Measurements from ENCODE around the gene PRAME.
"Not testable (repeated sequence)": the region's sequence is repeated elsewhere in the genome, so short reads cannot be mapped to it uniquely, and the experiment has no call there.

Gene PRAME

DNA sequence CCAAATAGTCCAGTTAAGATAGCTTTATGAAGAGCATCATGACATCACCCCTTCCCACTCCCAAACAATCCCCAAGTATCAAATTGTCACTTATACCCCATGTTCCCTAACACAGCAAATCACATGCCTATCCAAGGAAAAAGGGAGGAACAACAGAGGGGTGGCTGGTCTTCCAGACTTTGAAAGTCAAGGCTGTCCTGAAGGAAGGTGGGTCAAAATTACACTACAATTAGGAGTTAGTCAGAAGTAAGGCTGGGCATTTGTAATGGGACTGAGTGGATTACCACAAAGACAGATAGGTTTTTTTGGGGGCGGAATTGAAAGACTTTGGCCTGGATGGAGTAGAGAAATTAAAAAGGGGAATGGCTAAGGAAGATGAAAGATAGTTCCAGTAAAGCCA is 5.9 kb downstream of the PRAME start:
- FAIRE-seq (no peak), DNase-seq (ENCODE audit: insufficient read length, low spot score) (no peak)

DNA sequence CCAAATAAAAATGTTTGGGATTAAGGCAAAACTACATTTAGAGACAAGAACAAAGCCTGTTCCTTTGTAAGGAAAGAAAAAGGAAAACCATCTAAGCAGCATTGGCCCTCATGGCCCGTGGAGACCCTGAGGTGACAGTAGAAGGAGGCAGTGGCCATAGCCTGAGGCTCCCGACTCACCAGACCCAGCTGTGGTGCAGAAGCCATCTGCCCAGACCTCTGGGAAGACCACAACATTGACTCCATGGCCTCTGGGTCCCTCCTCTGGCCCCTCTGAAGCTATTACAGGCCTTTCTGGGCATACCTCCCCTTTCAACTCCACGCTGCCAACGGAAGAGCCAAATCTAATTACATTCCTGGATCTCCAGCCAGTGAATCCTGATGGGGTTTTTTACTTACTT is 6.4 kb downstream of the PRAME start:
- FAIRE-seq (no peak), DNase-seq (ENCODE audit: insufficient read length, low spot score) (no peak)

DNA sequence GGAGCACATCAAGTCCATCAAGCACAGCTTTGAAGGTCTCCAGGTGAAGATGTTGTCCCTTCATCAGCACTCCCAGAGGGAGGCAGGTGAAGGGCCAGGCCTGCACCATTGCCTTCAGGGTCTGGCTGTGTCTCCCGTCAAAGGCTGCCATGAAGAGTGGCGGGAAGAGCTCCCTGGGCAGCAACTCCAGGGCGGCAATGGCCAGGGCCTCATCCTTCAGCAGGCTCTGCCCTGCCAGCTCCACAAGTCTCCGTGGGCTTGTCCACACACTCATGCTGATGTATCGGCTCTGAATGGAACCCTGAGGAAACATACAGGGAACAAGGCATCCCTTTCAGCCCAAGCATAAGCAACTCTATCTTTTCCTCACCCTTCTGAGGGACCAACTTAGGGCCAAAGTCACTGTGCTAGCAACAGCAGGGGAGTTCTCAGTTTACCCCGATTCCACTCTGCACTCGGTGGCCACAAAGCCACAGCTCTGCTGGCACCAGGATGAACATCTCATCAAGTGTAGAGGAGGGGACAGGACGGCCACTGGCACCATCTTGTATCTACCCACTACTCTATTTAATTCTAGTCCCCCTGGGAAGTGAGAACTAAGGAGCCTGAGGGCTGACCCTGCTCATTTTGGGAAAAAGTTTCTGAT is 8.2 kb downstream of the PRAME start:
- DNase-seq (ENCODE audit: insufficient read length, low spot score) (no peak), FAIRE-seq (no peak)

DNA sequence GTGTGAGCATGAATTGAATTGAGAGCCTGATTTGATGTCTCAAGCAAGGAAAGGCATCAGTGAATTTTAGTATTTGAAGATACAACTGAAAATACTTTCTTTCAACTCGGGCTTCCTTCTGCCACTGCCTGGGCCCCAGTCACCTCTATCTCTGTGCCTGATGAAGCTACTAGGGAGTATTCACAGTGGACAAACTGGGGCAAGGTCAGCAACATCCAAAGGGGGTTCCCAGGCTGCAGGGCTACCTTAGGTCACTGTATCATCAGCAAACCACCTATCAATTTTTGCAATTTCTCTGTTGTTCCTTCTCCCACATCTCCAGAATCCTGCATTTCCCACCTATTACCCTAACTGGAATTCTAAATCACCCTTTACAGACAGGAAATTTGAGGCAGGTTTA is 10.2 kb downstream of the PRAME start:
- DNase-seq (ENCODE audit: insufficient read length, low spot score) (no peak), FAIRE-seq (no peak)

DNA sequence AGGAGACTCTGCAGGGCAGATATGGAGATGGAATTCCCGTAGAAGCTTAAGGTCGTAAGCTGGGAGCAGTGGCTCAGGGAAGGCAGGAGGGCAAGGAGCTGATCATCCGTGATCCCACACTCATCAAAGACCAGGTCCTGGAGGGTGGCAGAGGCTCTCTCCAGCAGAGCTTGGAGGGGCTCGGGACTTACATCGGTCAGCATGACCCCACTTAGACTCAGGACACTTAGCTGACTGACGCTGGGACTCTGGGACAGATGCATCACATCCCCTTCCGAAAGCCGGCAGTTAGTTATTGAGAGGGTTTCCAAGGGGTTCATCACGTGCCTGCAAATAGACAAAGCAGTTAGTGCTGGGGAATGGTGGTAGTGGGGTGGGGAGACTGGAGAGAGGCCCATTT is 10.7 kb downstream of the PRAME start:
- FAIRE-seq (no peak), DNase-seq (ENCODE audit: insufficient read length, low spot score) (no peak)

DNA sequence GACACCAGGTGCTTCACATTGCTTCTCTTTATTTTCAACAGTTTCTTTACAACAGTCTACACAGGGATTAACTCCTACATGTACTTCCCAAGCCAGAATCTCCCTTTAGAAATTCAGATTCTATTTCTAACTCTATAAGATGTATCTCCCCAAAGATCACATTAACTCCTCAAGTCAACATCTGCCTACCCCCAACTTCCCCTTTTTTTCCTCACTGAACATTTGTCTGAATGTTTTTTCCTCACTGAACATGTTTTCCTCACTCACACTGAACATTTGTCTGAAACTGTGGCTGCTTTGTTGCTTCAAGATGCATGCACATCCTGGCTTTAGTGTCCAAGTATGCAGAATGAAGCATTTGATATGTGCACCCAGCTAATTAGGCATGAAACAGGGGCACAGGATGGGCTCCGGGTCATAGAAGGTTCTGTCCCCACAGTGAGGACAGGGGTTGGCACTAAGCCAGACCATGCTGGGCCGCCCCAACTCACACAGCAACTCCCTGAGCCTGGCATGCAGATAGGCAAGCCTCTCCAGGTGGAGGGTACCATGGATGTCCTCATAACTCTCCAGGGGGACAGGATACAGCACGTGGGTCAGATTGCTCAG is 11.3 kb downstream of the PRAME start:
- FAIRE-seq (no peak), DNase-seq (ENCODE audit: insufficient read length, low spot score) (no peak)

DNA sequence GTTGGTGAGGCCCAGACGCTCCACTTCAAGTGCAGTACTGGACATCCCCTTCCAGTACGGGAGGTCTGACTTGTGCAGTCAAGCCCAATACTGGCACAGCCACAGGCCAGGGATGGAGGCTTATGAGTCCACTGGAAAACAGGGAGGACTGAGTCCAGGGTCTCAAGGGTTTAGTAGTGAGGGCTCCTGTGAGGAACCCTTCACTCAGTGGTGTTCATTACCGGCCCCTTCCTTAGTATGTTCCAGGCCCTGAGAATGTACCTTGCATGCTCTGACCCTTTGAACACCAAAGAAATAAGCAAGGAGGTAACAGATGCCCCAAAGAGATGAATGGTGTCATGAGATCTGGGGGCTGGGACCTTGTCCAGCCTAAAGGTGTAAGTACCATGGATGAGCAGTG is 11.8 kb downstream of the PRAME start:
- no peak for DNase-seq (ENCODE audit: insufficient read length, low spot score)
- FAIRE-seq, result no peak

DNA sequence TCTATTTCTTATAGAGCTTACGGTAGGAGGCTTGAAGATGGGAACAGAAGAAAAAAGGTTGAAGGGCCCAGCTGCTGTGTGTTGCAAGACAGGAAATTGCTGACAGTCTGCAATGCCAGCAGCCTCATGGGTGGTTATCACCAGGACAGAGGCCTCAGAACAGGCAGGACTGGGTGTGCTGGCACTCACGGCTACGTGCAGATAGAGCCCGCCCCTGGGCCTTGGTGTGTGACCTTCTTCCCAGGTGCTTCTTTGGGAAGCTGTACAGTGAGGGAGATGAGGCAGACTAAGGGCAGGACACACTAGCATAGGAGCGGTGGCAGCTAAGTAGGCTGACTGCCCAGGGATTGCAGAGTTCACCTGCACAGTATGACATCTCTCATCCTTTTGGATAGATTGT is 12.6 kb downstream of the PRAME start:
- no peak for DNase-seq (ENCODE audit: insufficient read length, low spot score)
- FAIRE-seq, result no peak

DNA sequence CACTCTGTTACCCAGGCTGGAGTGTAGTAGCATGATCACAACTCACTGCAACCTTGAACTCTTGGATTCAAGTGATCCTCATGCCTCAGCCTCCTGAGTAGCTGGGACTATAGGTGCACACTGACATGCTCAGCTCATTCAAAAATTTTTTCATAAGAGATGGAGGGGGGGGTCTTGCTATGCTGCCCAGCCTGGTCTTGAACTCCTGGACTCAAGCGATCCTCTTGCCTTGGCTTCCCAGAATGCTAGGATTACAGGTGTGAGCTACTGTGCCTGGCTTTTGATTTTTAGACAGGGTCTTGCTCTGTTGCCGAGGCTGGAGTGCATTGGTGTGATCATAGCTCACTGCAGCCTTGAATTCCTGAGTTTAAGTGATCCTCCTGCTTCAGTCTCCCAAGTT is 14.0 kb downstream of the PRAME start:
- FAIRE-seq (no peak), DNase-seq (ENCODE audit: insufficient read length, low spot score) (no peak)

DNA sequence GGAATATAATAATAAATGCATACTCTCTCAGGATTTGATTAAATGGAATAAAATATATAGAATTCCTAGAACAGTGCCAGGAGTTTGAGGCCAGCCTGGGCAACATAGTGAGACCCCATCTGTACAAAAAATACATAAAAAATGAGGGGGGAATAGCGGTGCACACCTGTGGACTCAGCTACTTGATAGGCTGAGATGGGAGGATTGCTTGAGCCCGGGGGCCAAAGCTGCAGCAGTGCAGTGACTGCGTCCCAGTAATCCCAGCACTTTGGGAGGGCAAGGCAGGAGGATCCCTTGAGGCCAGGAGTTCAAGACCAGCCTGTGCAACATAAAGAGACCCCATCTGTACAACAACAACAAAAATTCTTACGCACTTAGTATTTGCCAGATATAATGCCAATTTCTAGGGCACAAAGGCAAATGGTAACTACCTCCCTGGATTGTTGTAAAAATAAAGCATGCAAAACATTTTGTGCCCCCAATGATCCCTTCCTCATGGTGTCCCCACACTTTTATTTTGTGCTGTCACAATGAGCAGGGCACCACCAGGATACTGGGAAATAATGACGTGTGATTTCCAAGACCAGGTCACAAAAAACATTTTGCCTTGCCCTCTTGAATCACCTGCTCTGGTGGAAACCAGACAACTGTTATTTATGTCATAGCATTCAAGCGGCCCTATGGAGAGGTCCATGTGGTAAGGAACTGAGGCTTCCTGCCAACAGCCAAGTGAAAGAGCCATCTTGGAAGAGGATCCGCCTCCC is 20.7 kb downstream of the PRAME start:
- no peak for FAIRE-seq
- no peak for DNase-seq (ENCODE audit: insufficient read length, low spot score)

DNA sequence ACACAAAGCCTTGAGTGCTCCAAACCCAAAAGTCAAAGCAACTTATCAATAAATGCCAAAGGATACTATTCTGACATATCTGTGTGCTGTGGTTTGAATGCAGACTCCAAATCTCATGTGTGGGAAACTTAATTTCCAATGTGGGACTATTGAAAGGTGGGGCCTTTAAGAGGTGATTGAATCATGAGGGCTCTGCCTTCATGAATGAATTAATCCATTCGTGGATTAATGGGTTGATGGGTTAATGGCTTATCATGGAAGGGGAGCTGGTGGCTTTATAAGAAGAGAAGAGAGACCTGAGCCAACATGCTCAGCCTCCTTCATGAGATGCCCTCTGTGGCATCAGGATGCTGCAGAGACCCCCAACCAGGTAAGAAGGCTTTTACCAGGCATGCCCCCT is 22.1 kb downstream of the PRAME start:
- FAIRE-seq (no peak), DNase-seq (ENCODE audit: insufficient read length, low spot score) (no peak)

DNA sequence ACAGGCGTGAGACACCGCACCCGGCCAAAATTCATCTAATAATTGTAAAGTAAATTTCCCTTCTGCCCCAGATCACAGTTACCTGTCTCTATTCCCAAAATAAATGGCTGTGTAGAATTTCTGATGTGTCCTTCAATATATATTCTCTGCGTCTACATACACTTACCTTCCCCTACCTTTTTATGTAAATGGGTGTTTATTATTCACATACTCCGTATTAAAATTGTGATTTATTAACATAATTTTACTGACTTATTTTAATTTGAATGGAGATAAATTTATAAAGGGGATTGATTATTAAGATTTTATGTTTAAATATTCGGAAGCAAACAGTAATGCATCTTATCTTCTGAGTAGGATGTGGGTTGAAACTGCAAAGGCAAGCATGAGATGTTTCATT is 22.6 kb downstream of the PRAME start:
- FAIRE-seq, result no peak
- no peak for DNase-seq (ENCODE audit: insufficient read length, low spot score)

DNA sequence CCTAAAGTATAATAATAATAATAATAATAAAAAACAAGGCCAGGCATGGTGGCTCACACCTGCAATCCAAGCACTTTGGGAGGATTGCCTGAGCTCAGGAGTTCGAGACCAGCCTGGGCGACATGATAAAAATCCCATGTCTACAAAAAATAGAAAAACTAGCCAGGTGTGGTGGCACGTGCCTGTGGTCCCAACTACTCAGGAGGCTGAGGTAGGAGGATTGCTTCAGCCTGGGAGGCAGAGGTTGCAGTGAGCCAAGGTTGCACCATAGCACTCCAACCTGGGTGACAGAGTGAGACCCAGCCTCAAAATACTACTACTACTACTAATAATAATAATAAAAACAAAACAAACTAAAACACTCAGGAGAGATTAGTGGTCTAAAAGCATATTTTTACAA is 23.4 kb downstream of the PRAME start:
- no peak for FAIRE-seq

DNA sequence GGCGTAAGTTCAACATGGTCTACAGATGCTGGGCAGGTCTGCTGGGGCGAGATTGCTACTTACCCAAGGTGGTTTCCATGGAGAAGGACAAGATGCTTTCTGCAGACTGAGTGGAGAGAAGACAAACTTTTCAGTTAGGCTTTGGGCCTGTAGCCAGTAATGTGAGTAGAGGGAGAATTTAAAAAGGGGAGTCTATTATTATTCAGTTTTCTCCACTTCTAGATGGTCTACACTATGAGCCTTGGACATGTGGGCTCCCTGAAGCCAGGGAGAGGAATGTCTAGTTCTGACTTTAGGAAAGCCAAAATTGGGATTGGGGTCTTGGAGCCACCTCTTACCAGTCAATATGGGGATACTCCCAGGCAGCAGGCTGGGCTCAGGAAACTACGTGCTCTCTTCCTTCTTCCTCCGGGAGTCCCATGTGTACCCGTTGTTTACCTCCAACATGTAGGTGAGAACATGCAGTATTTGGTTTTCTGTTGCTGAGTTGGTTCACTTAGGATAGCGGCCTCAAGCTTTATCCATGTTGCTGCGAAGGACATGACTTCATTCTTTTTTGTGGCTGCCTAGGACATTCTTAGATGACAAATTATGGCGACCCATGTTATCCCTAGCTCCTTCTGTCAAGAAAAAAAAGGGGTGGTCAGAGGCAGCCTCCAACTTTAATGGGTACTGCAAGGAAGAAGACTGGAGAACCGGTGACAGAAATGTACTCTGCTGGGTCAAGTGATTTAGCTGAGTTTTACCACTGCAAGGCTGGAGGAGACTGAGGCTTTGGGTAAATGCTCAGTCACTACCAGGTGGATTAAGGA is 24.3 kb downstream of the PRAME start:
- FAIRE-seq (no peak), DNase-seq (ENCODE audit: insufficient read length, low spot score) (no peak)

More for the DNA sequence above, 23.4 kb downstream of the PRAME start:
- no peak for DNase-seq (ENCODE audit: insufficient read length, low spot score)

DNA sequence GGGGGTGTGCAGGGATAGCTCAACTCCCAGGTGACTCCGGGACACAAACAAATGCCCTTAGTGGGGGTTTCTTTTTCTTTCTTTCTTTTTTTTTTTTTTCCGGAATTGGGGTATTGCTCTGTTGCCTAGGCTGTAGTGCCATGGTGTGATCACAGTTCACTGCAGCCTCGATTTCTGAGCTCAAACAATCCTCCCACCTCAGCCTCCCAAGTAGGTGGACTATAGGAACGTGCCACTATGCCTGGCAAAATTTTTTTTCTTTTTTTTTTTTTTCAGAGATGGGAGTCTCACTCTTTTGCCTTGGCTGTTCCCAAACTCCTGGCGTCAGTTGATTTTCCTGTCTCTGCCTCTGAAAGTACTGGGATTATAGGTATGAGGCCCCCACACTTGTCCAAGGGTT is 25.2 kb downstream of the PRAME start:
- FAIRE-seq (no peak), DNase-seq (ENCODE audit: insufficient read length, low spot score) (no peak)

DNA sequence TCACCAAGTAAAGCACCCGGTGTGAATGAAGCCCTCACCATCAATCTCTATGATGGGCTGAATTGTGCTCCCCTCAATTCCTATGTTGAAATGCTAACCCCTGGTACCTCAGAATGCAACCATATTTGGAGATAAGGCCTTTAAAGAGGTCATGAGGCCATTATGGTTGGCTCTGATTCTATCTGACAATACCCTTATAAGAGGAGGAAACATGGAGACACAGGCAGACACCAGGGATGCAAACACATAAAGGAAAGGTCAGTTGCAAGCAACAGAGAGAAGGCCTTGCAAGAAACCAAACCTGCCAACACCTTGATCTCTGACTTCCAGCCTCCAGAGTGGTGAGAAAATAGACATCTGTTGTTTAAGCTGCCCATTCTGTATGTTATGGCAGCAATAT is 25.6 kb downstream of the PRAME start:
- no peak for FAIRE-seq
- DNase-seq (ENCODE audit: insufficient read length, low spot score), result no peak

DNA sequence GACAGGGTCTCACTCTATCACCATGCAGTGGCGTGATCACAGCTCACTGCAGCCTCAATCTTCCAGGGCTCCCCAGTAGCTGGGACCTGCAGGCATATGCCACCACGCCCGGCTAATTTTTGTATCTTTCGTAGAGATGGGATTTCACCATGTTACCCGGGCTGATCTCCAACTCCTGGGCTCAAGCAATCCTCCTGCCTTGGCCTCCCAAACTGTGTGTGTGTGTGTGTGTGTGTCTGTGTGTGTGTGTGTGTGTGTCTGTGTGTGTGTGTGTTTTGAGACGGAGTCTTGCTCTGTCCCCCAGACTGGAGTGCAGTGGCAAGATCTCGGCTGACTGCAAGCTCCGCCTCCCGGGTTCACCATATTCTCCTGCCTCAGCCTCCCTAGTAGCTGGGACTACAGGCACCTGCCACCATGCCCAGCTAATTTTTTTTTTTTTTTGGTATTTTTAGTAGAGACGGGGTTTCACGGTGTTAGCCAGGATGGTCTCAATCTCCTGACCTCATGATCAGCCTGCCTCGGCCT is 26.5 kb downstream of the PRAME start:
- not testable (repeated sequence) for FAIRE-seq; DNase-seq (ENCODE audit: insufficient read length, low spot score)

DNA sequence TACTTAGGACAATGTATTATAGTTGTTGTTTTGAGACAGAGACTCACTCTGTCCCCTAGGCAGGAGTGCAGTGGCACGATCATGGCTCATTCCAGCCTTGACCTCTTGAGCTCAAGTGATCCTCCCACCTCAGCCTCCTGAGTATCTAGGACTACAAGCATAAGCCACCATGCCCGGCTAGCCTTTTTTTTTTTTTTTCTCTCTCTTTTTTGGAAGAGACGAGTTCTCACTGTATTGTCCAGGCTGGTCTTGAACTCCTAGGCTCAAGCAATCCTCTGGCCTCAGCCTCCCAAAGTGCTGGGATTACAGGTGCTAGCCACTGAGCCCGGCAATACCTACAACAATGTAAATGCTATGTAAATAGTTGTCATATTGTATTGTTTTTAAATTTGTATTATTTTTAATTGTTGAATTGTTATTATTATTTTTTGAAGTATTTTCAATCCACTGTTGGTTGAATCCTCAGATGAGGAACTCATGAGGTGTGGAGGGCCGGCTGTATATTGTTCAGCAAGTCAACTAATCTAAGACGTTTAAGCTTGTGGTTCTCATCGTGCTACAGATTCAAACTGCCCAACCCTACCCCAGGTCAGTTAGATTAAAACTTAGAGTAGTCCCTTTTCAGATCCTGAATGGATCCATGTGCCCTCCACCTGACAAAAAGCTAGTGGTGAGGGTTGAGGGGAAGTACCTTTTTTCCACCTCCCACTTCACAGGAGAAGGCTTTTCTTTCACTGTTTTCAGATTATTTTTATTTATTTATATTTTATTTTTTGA is 27.1 kb downstream of the PRAME start:
- DNase-seq (ENCODE audit: insufficient read length, low spot score), result no peak
- FAIRE-seq, result no peak

DNA sequence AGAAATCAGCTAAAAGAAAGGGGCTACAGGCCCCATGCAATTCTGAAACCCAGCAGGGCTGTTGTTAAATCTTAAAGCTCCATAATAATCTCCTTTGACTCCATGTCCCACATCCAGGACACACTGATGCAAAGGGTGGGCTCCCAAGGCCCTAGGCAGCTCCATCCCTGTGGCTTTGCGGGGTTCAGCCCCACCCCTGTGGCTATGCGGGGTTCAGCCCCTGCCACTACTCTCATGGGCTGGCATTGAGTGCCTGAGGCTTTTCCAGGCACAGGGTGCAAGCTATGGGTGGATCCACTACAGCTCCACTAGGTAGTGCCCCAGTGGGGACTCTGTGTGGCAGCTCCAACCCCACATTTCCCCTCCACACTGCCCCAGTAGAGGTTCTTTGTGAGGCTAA is 30.3 kb downstream of the PRAME start:
- FAIRE-seq (no peak), DNase-seq (ENCODE audit: insufficient read length, low spot score) (no peak)

DNA sequence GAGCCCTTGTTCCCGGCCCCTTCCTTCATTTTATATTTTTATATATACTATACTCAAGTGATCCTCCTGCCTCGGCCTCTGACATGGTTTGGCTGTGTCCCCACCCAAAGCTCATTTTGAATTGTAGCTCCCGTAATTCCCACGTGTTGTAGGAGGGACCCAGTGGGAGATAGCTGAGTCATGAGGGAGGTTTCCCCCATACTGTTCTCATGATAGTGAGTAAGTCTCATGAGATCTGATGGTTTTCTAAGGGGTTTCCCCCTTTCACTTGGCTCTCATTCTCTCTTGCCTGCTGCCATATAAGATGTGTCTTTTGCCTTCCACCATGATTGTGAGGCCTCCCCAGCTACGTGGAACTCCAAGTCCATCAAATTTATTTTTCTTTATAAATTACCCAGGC is 31.8 kb downstream of the PRAME start:
- no peak for FAIRE-seq
- DNase-seq (ENCODE audit: insufficient read length, low spot score), result no peak

All from HTR-8/SVneo (cell line).